Measurements from ENCODE around the gene UBL7.

The UBL7 gene

DNA sequence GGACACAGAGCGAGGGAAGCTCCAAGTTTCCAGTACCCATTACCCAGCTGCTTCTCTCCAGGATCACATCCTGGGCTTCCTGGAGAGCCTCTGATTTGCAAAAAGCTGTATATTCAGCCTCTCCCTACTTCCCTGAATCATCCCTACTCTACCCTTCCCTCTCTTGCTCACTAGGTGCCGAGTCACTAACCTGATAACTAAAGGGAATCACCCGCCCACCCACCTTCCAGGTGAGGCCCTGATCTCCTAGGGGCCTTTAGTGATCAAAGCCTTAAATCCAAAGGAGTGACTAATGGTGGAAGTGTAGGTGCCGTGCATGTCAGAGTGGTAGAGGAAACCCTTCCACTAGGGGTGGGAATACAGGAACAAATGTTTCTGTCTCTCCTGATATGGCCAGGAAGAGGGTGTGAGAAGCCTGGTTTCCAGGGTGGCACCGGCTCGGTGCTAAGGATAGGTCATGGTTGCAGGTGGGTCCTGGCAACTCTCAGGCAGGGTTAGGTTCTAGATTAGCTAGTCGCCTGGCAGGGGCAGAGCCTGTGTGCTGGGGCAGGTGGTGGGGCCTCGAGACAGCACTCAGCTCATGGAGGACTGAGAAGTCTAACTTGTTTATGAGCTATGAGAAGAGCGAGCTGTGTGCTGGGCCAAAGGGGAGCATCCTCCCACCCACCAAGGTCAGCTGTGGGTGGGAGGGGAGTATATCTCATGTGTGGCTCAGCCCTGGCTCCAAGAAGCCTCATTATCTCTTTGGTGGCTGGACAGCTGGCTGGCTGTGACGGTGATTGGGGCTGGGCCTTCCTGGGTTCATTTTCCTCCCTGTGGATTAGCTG lies 37.3 kb downstream of the UBL7 start:
- no peak for DNase-seq (ENCODE audit: low spot score)

DNA sequence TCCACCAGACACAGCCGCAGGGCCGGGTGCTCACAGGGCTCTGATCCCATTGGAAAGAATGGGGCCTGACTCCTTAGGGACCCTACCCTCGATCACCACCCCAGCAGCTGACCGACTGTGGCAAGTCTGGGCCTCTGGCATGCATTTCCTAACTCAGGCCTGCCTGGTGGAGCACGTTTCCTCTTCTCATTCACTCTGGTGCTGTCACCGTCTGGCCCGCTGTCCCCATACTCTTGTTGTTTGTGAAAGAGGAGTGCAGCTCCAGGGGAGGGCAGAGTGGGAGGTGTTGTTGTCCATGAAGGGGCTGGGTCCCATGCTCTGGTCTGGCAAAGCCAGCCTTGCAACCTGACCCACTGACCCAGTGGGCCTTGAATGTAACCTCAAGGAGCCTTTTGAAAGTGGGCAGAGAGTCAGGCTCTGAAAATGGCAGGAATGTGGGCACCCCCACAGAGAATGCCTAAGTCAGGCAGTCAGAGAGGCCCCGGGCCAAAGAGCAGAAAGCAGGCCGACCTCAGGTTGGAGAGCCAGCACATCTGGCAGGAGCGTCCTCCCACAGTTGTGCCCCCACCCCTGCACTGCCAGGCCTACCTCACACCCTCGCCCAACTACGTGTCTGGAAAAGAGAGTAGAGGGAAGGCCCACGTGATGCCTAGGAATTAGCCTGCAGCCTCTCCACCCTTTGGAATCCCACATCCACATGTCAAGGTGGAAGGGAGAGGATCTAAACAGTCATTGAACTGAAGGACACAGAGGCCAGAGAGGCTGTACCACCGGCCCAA lies 38.1 kb downstream of the UBL7 start:
- no peak for DNase-seq (ENCODE audit: low spot score)

DNA sequence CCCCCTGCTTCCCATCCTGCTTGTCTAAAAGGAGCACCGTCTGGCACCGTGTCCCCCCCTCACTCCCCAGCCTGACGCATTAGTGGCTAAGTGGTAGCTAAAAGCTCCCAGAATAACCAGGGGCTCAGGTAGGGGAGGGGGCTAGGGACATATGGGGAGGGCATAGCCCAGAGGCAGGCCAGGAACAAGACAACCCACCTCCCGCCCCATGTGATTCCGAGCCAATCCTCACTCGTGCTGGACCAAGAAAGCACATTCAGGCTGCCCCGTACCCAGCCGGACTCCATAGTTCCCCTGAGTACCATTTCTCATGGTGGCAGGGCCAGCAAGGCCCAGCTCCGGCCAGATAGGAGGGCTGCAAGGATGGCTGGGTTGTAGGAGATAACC lies 38.7 kb downstream of the UBL7 start:
- no peak for DNase-seq (ENCODE audit: low spot score)

DNA sequence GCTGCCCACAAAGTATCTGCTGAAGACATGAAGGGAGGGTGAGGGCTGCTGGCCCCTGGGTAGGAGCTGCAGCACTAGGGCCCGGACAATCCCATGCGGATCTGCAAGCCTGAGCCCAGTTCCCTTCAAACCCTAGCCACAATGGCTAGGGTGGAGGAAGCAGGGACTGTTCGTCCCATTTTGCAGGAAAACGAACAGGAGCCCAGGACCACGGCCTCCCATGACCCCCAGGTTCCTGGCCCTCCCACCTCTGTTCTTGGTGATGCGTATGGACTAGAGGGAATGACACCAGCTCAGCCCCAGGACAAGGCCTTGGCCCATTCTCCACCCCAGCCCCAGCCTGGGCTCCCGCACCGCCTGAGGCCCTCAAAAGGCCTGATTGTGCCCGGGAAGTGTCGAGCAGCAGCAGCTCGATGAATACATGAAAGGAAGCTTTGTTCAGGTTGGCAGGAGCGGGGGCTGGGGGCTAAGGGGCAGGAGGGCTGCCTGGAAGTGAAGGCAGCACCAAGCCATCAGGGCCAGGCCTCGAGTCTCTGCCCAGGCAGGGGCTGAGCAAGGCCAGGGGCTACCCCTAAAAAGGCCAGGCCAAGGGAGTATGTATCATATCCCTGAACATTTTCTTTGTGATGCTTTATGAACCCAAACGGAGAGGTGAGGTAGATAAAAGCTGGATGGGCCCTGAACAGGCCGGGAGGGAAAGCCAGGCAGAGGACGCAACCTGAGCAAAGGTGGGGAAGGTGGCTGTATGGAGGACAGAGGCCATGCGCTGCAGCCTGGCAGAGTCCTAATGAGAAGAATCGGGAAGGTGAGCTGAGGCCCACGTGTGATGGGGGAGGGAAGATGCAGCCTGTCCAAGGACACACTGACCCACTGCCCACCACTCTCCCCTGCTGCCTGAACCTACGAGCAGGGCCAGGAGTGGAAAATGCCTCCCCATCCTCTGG lies 39.4 kb downstream of the UBL7 start:
- no peak for DNase-seq (ENCODE audit: low spot score)

DNA sequence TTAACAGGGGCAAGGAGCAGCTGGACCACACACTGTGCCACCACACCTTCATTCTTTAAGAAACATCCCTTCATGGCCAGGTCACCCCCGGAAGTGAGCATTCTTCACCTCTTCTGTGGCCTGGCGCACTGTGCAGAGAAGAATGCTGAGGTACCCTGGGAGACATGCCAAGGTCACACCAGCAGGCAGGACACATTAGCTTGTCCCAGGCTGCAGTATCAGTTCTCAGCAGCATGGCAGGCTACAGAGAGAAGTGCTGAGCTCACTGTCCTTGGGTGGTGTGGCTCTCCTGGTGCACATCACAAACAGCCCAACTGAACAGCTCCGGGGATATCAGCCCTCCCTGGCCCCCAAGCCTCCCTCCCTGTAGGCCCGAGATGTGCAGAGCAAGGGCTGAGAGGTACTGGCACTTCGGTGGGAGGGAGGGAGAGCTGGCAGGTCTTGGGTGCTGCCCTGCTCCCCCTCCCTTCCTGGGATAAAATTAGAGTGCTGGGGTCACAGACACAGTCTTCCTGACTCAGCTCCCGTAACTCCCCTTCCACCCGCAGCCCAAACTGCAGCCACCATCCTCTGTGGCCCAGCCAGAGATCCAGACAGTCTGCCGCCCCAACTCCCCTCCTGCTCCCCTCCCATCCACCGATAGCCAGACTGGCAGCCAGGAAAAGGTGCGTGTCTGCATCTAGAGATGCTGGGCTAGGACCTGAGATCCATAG lies 40.6 kb downstream of the UBL7 start:
- DNase-seq (ENCODE audit: low spot score): no peak

DNA sequence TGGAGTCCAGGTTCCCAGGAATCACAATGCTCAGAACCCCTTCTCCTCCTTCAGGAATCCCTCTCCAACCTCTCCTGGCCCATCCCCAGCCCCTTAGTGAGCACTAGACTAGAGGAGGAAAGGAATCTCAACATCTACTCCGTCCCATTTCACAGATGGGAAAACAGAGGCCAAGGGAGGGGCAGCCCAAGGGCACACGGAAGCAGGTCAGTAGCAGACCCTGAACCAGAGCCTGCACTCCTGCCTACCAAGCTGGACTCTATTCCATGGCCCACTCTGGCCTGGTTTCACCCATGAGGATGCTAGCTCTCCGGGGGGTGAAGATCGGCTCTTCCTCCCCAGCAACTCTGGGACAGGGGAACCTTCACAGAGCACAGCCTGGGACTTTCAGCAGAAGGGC lies 41.5 kb downstream of the UBL7 start:
- no peak for DNase-seq (ENCODE audit: low spot score)

DNA sequence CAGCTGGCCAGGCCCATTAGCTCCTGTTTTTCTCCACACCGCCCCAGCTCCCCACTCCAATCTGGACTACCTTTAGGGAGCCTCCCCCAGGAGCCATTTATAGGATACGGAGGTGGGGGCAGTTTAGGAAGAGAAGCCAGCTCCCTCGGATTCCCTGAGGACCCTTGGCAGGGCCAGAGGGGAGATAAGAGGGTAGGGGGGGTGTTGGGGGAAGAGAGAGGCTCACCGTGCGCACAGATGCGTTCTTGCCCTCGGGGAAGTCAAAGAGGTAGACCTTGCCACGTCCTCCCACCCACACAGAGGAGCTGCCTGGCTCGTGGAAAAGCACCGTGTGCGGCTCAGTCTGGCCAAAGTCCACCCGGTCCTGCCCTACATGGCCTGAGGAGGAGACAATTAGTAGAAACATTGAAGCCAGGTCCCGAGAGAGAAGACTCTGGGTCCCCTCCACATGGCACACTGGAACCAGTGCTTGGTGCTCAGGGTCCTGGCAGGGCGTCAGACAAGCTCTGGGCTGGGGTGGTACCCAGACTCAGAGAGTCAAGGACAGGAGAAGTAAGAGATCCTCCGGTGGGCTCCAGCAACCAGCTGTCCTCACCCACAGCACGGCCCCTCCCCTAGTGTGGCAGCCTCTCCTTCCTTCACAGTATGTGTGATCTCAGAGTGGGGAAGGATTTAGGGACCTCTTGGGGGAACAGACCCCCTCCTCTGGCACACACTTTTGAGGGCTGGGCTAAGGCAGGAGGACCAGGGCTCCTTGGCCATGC lies 42.2 kb downstream of the UBL7 start:
- DNase-seq (ENCODE audit: low spot score): no peak

DNA sequence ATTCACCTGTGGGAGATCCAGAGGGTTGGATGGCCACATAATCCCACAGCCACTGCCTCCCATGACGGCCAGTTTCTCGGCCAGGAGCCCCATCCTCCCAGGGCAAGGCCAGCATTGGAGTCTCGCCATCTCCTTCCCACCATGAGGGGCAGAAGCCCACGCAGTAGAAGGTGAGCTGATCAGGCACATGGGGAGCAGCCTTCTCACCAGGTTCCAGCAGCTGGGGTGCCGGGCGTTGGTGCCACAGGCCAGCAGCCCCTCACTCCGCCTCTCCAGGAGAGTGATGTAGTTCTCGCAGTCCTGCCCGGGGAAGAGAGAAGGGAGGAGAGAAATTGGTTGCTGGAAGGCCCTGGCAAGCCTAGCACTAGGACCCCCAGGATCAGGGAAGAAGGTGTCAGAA lies 43.3 kb downstream of the UBL7 start:
- no peak for DNase-seq (ENCODE audit: low spot score)

DNA sequence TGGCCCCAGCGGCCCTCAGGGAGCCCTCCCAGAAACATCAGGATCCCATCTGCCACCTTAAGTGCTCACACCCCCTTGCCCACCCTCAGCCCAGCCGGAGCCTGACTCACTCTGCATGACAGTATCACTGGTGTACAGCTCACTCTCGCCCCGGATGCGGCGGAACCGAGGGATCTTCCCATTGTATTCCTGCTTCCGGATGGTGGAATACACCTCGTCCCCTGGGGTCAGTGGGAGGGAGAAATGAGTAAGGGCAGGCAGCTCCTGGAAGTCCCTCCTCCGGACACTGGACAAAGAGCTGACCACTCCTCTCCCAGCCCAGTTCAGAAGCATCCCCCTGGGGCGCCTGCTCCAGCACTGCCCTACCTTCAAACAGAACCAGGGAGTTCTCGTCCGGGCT lies 43.7 kb downstream of the UBL7 start:
- no peak for DNase-seq (ENCODE audit: low spot score)

DNA sequence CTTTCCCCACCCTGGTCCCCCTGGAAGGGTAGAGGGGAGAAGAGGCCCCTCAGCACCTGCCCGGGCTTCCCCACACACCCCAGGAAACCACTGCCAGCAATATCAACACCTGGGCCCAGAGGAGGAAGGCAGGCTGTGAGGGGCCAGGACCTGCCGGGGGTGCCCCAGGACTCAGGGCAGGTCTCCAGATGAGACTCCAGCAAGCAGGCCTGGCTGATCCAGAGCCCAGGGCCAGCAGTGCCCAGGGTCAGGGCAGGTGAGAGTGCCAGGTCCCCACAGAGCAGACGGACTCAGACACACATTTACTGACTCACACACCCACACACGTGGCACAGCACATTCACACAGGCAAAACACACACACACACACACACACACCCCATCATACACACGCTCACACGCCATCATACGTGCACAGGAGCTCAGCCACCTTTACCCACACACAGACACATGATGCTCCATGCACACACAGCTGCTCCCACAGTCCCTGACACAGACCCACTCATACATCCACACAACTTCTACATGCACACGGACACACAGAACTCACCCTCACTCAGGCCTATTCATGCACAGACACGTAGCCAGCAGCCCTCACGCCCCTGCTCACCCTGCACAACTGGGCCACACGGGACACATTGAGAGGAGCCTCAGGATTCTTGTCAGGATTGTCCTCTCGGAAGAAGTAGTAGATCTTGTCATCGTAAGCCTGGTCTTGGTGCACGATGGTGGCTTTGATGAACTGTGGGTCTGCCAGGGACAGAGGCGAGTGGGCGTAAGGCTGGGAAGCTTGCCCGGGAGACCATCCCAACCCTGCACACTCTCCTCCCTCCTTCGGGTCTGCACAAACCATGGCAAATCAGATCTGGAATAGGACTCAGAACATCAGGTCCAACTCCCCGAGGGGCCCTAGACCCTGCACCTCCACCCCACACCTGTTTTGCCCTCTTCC lies 44.7 kb downstream of the UBL7 start:
- DNase-seq (ENCODE audit: low spot score): no peak

DNA sequence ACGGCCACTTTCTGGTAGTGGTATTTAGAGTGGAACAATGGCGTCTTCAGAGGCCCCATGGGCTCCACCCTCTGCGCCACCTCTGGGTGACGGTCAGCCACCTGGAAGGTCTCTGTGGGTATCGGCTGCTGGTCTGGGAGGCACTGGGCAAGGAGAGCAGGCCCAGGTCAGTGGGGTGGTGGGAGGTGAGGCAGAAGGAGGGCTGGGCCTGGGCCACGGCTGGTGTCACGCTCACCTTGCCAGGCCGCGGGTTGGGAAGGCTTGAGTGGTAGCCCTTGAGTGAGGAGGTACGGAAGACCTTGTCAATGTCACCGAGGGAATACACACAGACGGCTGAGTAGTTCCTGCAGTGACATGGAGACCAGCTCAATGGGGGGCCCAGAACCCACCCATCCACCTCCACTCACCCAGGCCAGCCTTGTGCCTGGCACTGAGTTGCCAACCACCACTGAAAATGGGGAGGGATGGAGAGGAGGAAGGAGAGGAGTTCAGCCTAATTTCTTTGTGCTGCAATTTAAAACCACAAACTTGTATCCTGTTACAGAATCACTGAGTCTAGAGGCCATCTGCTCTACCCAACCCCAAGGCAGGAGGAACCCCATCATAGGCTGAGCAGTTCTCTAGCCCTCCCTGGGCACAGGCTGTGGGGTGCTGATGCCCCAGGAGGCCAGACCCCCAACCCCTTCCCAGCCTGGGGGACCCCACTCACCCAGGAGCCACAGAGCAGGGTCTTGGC lies 46.2 kb downstream of the UBL7 start:
- DNase-seq (ENCODE audit: low spot score): no peak

DNA sequence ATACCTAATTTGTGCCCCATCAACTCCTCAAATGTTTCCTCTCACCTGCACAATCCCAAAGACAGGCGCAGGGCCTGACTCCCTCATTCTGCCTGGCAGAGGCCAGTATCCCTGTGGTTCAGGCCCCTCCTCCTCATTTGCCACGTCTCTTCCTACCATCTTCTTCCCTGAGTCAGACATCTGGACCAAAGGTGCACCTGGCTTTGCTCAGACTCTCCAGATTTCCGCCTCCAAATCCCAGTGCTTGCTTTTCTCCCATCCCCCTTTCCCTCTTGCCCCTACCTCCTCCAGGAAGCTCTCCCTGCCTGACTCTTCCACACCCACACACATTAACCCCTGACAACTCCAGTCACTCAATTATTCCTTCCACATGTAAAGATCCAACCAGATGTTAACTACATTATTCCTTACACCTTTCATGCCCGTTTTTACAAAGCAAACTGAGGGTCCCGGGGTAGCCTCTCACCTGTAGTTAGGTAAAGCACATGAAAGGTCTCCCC lies 46.8 kb downstream of the UBL7 start:
- DNase-seq (ENCODE audit: low spot score): no peak

DNA sequence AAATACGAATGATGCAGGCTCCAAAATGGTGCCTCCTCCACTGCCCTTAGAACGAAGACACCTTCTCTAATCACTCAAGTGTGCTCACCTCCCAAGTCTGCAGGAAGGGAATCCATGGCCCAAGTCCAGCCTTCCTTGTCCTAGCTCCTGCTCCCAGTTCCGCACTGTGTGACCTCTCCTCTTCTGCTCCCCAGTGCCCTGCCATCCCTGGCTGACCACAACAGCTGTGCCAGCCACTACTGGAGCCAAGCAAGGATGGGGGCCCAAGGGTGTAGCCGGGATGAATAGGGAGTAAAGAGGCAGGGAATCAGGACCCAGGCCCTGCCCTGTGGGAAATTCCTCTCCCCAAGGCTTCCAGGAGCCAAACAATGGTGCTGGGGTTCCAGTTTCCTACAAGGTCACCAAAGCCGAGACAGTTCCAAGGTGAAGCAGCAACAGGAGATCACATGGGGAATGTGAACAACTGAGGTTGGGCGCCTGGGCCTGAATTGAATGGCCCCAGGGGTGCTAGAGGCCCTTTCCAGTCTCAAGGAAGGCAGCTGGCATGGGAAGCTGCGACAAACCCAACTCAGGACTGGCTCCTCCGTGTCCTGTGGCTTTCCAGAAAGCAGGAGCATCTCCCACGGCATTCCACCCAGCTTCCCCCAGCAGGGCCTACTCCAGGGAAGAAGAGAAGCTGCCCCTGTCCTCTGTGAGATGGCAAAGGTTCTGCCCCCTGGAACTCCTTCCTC lies 47.4 kb downstream of the UBL7 start:
- DNase-seq (ENCODE audit: low spot score): no peak

DNA sequence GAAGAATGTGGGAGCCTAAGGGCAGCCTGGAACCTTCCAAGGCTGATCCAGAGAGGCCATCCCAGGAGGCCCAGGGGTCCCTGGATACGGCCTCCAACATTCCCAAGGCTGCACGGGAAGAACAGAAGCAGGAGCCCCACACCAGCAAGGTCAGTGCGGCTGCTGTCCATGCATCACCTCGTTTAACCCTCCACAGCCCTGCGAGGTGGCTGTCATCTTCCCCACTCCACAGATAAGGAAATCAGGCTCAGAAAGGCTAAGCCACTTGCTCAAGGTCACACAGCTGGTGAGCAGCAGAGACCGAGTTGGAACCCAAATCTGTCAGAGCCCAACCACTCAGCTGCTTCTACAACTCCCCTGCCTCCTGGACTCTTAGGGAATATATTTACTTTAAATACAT lies 48.8 kb downstream of the UBL7 start:
- no peak for DNase-seq (ENCODE audit: low spot score)

DNA sequence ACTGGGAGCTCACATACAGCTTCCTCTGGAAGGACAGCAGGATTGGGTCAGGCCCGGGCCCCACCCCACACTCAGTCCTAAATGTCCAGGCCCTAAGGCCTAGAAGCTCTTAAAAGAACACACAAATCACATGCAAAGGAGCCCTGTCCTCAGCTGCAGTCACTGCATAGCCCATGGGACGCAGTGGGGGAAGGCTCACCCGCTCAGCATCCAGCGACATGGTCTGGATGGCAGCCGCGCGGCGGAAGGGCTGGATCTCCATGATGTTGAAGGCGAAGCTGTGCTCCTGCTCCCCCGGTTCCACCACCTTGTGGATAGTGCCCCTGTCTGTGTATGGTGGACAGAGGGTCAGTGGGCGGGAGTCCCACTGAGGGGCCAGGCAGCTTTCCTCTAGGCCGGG lies 49.3 kb downstream of the UBL7 start:
- DNase-seq (ENCODE audit: low spot score): no peak

DNA sequence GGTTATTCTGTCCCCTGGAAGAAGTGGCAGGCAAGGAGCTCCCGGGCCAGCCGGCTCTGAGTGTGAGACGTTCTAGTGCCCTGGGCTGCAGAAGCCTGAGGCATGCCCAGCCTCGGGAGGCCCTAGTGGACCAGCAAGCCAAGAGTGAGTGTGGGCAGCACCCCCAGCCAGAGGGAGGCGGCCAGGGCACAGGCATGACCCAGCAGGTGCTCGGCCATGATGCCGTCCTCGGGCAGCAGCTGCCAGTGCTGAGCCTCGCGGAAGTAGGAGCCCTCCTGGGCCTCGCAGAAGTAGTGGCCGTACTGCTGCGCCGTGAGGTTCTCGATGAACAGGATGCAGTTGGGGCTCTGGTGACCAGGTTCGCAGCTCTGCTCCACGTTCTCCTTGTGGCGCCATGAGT lies 50.5 kb downstream of the UBL7 start:
- DNase-seq (ENCODE audit: low spot score): no peak

DNA sequence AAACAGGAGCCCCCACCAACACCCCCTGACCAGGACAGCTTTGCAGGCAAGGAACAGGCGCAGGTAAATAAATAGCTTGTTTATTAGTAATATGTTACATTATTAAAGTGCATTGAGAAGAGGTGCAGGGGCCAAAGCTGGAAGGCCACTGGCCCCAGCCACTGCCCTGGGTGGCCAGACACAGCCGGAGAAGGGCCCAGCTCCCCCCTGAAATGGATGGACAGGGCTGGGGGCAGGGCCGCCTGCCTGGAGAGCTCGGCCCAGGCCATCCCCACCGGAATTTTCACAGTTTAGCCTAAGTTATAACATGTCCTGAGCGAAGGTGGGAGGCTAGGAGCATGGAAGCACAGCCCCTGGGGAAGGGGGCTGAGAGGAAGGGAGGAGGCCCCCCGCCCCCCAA lies 51.7 kb downstream of the UBL7 start:
- DNase-seq (ENCODE audit: low spot score): no peak

DNA sequence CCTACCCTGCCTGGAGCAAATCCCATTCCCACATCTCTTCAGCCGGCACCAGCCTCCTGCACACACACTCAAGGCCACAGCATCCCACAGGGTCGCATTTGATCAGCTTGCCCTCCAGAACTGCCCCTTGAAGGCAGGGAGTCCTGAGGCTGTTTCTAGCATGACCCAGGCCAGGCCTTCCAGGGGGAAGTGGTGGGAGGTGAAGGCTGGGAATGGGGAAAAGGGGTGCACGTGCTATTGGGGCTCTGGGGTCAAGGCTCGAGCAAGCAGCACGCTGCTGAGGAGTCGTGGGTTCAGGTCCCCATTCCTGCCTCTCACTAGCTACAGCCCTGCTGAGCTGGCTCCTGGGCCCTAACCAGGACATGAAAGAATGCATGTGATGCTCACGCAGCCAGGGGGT lies 52.1 kb downstream of the UBL7 start:
- no peak for DNase-seq (ENCODE audit: low spot score)
